H1 (cell line): Measurements from ENCODE around the gene LRRC28. TPM values are rescaled to one million over a fixed set of nuclear protein-coding genes. Genes with fewer than 3 reads are reported as not detected.

ENCODE experiments used
- TAF1 ChIP-seq: IDR thresholded peaks from 2 replicates; pipeline ENCODE4 v1.6.1; 2011; ENCODE audit warnings: mild to moderate bottlenecking, low read depth, low read length
- YY1 ChIP-seq: IDR thresholded peaks from 2 replicates; pipeline ENCODE4 v1.6.1; 2011; ENCODE audit warnings: low read depth, mild to moderate bottlenecking, low read length
- polyA plus RNA-seq, 7 experiments: library from polyadenylated mRNA; depleted of rRNA in 3 of 7; stranded (reverse) in 5 of 7; unstranded in 2 of 7; fragments of >200 nt in 5 of 7; fragments of 200-250 nt in 2 of 7; gene quantifications; 1 replicate in 5 of 7; 2 replicates in 1 of 7; 4 replicates in 1 of 7; pipeline versions ENCODE4 v1.2.1 to v1.2.3, GENCODE V29; 2011 to 2013; ENCODE audit warnings: missing spikeins in 2 of 7, mixed read lengths in 2 of 7
- total RNA-seq: library from RNA; stranded (reverse); fragmentation: NEBNext Ultra II Directional; extraction: Animal tissue kit (Norgen Biotek cat#: 25700); gene quantifications from 2 replicates; pipeline ENCODE4 v1.2.1, GENCODE V29; 2021
- TF ChIP-seq, protein P1 (sequence below), 3 experiments: IDR thresholded peaks; 1 replicate in 2 of 3; 2 replicates in 1 of 3; pipeline versions ENCODE4 v1.5.1 to v1.6.1; 2011; ENCODE audit warnings: low read length in 3 of 3, mild to moderate bottlenecking in 3 of 3, inconsistent platforms in 2 of 3, low read depth in 1 of 3, moderate library complexity in 1 of 3; ENCODE audit not compliant: insufficient read depth in 1 of 3; ENCODE audit errors: control extremely low read depth in 1 of 3

The LRRC28 gene
- total and polyA plus RNA-seq, 2 of the 8 experiments (the other 6 are each of a cell fraction or from before 2014, with no cell fraction given) = 20.2 to 23.3 TPM

DNA sequence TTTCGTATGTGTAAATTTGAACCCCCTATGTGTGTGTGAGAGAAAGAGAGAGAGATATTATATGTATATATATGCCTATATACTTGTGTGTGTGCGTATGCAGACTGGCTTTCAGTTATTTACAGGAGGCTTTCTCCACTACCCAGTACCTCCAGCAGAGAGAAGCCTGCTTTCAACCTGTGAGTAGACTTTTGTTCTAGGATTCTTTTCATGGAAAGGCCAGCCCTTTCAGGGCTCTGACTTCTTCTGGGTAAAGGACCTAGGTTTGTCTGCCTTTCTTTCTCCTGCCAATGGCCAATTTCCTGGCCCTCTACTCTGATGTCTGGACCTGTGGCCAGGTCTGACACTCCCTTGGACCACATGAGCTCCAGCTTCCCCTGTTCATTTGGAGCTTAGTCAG lies 23.8 kb downstream of the LRRC28 start (continued):
- TF ChIP-seq, protein P1, sequence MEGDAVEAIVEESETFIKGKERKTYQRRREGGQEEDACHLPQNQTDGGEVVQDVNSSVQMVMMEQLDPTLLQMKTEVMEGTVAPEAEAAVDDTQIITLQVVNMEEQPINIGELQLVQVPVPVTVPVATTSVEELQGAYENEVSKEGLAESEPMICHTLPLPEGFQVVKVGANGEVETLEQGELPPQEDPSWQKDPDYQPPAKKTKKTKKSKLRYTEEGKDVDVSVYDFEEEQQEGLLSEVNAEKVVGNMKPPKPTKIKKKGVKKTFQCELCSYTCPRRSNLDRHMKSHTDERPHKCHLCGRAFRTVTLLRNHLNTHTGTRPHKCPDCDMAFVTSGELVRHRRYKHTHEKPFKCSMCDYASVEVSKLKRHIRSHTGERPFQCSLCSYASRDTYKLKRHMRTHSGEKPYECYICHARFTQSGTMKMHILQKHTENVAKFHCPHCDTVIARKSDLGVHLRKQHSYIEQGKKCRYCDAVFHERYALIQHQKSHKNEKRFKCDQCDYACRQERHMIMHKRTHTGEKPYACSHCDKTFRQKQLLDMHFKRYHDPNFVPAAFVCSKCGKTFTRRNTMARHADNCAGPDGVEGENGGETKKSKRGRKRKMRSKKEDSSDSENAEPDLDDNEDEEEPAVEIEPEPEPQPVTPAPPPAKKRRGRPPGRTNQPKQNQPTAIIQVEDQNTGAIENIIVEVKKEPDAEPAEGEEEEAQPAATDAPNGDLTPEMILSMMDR (IDR thresholded peaks at IDR 0.05; ENCODE audit: control extremely low read depth in 1 of 3, insufficient read depth in 1 of 3, low read depth in 1 of 3, low read length in 3 of 3) = no peak
- no peak for TF ChIP-seq TAF1
- TF ChIP-seq YY1 = no peak
